DLD1 (cell line): Measurements from ENCODE around the gene CDKAL1.
"Not testable (repeated sequence)": the region's sequence is repeated elsewhere in the genome, so short reads cannot be mapped to it uniquely, and the experiment has no call there.

Source experiments
- in situ Hi-C: cut with HindIII; loops from 2 replicates; pipeline ENCODE4 v1.10.0; 2017; ENCODE audit warnings: low sequenced_read_pairs

Gene CDKAL1

DNA sequence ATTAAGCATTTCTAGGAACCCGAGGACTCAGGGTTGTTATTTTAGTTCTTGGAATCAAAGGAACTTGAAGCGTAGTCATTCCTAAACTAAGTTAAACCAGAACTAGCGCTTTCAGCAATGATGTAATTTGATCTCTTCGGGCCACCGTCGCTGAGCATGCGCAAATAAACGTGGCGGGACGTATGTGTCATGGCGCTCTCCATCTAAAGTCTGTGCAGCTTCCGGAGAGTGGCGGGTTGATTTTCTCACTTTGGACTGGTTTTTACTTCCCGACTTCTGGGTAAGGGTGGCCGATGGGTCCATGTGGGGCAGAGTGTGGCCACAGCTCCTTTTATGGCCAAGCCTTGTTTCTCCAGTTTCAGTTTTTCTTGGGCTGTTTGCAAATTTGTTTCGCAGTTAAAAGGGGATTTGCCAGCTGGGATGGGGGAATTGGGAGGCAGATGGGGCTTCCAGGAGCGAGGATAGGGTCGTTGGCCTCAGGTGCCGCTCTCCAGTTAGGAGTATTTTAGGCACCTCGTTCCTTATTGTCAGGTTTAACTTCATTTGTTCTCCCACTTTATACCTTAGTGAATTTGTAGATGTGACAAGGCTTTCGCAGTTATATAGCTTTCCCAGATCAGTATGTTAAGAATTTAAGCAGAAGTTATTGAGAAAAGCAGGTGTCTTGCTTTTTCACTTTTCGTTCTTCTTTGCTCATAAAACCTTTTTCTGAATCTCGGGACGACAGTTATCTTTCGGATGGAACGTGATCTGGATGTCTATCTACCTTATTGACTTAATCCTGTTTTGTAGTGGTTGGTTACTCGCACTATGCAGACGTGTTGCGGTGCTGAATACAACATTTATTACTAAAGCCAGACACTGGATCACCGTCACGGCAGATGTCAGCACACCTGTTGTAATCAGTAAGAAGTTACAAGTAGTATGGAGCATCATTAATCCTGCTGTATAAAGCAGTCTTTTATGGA is at the start of gene CDKAL1:
TSS of gene CDKAL1 (plus strand) at position 163 of the 968 bp plus-strand sequence. CDS start 11,894 bp downstream, outside the sequence.
- in situ Hi-C loops: no loop called here

DNA sequence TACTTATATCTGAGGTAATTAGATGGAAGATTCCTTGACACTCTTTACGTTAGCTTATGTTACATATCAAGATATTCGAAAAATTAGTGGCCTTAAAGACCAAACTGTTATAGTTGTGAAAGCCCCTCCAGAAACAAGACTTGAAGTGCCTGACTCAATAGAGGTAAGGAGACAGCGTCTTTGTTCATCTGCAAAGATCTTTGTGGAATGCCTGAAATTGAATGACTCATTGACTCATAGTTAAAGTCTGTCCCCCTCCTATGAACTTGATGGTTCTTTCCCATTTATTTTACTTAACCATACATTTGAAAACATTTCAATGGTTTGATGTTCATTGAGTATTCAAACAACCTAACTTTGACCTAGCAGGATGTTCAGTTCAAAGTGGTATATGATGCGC is 47.6 kb upstream of the CDKAL1 start:
- in situ Hi-C loops: no loop called here

DNA sequence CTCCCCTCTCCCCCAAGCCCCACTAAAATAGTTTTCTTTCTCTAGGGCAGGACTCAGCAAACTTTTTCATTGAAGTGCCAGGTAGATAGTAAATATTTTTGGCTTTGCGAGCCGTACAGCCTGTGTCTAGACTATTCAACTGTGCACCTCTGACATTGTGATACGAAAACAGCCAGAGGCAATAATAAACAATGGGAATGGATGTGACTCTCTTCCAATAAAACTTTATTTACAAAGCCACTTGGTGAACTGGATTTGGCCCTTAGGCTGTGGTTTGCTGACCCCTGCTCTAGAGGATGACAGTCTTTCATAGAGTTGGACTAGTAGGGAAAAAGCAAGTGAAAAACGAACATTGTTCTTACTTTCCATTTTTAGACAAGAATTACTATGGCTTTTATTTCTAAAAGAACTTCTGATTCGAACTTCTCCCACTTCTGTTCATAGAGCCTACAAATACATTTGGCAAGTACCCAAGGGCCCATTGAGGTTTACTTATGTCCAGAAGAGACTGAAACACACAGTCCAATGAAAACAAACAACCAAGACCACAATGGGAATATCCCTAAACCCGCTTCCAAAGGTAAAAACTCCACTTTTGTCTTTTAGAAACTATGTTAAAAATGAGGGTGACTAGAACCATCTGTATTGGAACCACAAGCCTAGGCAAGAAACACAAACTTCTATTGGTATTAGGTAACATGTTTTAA is 46.4 kb upstream of the CDKAL1 start:
- in situ Hi-C loops: no loop called here

DNA sequence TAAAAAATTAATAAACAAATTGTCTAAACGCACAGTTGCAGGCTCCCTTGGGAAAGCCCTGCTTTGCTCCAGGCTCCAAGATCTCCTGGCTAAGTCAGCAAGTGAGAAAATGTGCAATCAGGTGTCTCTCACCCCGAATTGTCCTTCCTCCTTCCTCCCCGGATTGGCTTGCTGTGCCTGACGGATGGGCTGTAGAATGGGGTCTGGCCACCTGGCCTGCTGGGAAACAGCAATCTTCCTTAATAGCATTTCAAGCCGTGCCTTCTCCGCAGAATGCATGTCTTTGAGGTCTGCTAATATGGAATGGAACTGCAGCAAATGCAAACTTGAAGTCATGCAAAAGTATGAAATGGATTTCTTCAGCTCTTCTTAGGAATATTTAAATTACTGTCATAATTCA is 43.7 kb upstream of the CDKAL1 start:
- in situ Hi-C loops: no loop called here

DNA sequence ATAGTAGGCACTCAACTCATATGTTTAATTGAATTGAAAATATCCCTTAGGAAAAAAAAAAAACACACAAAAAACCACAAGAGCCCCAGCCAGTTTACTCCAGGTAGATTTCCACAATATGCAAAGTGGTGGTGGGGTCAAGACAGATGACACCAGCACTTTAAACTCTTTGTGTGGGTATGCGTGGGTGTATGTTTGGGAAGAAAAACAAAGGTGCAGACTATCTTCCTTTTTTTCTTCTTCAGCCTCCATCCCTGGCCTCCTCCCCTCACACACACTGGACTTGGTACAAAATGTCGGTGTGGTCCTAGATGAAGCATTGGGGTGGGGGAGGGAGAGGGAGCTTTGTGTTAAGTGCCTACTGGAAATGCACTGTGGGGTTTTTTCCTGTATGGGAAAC is 42.2 kb upstream of the CDKAL1 start:
- in situ Hi-C loops: no loop called here

DNA sequence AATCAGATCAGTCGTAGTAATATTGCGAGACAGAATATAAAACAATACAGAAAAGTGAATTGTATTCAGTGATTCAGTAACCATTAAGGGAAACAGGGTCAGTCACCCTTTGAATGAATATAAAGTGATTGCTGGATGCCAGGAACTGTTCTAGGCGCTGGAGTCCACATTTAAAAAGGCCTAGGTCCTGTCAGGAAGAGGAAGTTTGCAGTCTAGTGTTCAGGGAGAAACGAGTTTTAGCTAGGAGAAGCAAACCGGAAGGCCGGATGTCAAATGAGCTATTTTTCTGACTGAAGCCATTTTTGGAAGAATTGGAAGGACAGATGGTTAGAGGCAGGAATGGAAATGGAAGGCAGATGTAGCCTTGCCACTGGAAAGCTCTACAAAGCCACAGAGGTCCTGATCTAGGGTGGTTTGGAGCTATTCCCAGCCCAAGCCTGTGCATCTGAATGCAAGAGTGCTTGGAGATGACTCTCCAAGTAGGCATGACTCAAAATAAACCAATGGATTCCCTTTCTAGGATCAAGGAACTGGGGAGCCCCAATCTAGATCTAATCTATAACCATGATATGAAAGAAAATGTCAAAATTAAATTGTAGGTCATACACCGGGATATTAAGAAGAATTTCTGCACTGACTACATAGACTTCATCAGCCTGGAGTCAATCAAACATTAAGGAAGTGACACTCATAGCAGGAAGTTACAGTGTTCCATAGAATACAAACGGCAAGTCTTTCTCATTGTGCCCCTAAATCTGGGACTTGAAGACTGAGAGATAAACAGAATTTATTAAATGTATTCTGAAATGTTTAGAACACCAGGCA is 36.8 kb upstream of the CDKAL1 start:
- in situ Hi-C loops: no loop called here

DNA sequence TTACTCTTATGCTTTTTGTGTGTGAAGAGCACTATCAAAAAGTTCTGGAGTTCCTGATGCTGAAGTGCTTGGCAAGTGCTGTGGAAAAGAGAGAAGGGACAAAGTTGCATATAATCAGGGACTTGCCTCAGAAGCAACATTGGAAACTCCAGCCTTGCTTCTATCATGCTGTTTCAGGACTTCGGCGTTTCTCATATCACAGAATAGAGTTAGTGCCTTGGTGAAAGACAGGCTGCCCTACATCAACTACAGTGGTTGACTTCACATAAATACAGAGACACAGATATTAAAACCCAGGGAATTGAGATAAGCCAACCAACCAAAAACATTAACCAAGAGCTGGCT is 36.2 kb upstream of the CDKAL1 start:
- in situ Hi-C loops: no loop called here

DNA sequence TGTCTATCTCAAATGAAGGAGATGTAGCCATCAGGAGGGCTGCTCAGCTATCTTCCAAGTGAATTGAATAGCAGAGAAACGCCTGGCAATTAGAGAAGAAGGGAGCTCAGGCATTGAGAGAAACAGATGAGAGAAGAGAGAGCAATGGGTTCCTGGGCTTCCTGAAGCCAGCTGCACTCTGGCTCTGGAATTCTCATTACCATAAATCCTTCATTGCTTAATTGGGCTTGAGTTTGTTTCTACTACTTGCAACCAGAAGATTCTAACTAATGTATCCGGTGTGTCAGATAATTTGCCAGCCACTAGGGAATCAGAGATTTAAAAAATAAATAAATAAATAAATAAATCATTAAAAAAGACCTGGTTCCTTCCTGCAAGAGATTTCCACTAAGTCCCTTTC is 25.0 kb upstream of the CDKAL1 start:
- in situ Hi-C loops: no loop called here

DNA sequence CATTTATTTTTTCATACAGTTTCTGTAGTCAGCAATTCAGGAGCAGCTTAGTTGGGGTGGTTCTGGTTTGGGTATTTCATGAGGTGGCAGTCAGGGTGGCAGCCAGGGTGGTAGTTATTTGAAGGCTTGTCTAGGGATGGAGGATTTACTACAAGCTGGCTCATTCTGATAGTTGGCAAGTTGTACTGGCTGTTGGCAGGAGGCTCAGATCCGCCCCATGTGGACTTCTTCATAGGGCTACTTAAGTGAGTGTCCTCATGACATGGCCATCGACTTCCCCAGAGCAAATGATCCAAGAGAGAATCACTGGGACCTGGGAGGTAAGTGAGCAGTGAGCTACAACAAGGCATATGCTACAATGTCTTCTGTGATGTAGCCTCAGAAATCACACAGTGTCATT is 22.4 kb upstream of the CDKAL1 start:
- in situ Hi-C loops: no loop called here

DNA sequence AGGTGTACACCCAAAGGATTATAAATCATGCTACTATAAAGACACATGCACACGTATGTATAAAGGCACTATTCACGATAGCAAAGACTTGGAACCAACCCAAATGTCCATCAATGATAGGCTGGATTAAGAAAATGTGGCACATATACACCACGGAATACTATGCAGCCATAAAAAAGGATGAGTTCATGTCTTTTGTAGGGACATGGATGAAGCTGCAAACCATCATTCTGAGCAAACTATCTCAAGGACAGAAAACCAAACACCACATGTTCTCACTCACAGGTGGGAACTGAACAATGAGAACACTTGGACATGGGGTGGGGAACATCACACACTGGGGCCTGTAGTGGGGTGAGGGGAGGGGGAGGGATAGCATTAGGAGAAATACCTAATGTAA is 9.0 kb upstream of the CDKAL1 start:
- in situ Hi-C loops: not testable (repeated sequence)

DNA sequence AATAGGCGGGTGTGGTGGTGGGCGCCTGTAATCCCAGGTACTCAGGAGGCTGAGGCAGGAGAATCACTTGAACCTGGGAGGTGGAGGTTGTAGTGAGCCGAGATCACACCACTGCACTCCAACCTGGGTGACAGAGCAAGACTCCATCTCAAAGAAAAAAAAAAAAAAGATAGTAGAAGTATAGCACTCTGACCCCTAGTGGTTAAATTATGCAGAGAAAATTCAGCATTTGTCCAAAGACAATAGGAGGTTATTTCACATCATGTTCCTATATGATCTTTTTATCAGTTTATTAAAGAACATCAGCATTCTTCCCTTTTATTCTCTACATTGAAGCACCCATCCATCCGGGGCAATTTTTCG is 5.2 kb upstream of the CDKAL1 start:
- in situ Hi-C loops: not testable (repeated sequence)

DNA sequence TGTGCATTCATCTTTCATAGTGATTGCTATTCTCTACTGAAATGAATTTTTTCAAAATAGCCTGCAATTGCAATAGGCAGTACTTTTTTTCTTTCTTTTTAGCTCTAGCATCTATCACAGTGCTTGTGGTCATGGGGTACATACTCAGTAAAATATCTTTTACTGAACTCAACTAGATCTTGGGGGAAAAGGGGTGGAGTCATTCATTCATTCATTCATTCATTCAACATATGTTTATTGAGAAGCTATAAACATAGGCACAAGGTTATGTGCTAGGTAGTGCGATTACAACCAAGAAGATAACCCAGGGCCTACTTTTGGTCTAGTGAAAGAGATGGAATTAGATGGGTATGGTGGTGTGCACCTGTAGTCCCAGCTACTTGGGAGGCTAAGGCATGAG is 1.4 kb upstream of the CDKAL1 start:
- in situ Hi-C loops: no loop called here

DNA sequence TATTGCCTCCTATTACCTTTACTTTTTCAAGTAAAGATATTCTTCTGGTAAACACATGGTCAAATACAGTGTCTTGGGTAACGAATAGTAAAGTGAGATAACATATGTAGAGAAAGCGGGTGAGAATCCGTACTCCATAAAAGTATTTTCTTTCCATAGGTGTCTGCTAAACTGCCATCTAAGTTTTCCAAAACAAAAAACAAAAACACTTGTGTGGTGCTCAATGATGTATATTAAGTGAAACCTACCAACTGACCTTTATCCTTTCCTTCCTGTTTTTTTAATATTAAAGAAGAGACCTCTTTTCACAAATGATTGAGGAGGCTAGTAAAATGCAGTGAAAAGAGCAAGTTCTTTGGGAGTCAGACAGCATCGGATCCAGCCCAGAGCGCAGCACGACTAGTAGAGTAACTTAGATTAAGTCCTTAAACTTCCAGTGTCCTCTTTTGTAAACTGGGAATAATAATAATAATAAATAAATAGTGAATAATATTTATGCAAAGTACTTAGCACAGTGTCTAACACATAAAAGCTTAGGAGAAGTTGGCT is 437 bp upstream of the CDKAL1 start:
- in situ Hi-C loops: no loop called here

DNA sequence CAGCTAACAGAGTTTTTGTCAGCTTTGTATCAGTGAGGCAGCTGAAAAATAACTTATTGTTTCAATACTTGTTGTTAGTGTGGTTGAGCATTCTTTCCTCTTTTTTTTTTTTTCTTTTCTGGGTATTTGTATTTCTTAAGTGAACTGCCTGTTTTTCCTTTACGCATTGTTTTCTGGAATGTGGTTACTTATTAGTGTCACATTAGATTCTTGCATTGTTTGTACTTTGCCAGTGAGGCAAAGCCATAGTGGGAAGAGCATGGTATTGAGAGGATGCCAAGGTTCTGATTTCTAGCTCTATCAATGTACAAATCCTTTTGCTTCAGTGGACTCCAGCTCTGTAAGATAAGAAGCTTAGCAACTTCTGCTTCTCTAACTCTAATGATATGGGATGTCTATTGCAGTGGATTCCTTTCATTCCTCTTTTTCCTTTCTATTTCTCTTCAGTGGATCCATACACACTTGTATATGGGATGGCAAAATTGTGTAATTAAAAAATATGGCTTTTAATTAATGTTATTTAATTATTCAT is 3.9 kb downstream of the CDKAL1 start:
- in situ Hi-C loops: no loop called here

DNA sequence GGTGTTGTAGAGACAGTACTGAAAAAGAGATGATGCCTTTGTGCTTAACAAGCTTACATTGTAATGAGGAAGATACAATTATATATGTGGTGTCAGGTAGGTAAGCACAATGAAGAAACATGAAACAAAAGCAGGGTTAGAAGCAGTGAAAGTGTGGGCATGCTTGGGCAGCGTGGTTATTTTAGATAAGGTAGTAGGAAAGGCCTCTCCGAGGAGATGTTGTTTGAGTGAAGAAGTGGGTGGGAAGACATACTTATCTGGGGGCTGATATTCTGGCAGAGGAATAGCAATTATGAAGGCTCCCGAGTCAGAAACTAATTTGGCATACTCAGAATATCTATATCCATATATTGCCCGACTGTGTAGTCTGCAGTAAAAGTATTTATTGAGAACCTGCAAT is 4.7 kb downstream of the CDKAL1 start:
- in situ Hi-C loops: no loop called here

DNA sequence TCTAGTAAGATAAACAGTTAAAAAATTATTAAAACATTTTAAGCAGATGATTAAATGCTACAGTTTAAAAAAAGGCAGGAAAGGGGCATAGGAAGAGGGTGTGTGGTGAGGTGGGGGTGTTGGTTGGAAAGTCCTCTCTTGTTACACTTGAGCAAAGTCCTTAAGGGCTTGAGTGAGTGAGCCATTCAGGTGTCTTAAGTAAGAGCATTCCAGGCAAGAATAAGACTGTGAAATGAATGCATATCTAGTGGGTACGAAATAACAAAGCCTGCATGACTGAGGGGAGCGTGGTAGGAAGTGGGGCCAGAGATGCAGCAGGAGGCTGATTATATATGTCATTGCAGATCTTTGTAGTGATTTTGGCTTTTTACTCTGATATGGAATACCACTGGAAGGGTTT is 5.1 kb downstream of the CDKAL1 start:
- in situ Hi-C loops: no loop called here

DNA sequence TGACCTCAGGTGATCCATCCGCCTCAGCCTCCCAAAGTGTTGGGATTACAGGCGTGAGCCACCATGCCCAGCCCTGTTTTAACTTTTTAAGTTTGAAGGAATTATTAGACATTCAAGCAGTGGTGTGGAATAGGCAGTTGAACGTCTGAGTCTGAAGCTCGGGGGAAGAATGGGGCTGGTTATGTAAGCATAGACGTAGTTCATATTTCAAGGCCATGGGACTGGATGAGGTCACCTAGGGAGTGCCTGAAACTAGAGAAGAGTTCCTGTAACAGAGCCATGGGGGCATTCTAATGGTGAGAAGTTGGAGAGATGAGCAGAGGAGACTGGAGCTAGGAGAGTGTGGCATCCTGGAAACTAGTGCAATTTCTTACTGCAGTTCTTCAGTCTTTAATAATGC is 6.4 kb downstream of the CDKAL1 start:
- in situ Hi-C loops: no loop called here

DNA sequence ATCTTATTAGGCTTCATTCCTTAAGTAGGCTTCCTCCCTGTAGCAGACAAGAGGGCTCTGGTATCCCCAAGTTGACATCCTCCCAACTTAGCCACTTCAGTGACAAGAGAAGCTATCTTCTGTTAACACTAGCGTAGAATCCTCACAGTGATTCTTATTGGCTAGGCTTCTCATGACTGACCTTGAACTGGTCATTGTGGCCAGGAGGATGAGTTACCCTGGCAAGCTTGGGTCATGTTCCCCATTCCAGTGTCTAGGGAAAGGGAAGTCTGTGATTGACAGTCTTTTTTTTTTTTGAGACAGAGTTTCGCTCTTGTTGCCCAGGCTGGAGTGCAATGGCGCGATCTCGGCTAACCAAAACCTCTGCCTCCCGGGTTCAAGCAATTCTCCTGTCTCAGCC is 7.1 kb downstream of the CDKAL1 start:
- in situ Hi-C loops: no loop called here

DNA sequence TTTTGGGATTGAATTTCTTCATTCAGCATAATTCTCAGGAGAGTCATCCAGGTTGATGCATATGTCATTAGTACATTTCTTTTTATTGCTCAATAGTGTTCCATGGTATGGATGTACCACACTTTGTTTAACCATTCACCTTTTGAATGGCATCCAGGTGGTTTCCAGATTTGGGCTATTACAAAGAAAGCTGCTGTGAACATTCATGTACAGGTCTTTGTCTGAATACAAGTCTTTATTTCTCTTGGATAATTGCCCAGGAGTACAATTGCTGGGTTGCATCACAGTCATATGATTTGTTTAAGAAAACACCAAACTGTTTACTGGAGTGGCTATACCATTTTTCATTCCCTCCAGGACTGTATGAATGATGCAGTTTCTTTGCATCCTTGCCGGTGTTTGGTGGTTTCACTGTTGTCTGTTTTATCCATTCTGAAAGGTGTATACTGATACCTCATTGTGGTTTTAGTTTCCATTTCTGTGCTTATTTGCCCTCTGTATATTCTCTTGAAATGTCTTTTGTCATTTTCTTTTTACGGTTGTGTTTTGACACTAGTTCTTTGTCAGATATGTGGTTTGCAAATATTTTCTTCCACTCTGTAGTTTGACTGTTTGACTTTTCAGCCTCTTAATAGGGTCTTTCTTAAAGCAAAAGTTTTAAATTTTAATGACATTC is 8.8 kb downstream of the CDKAL1 start:
- in situ Hi-C loops: no loop called here

DNA sequence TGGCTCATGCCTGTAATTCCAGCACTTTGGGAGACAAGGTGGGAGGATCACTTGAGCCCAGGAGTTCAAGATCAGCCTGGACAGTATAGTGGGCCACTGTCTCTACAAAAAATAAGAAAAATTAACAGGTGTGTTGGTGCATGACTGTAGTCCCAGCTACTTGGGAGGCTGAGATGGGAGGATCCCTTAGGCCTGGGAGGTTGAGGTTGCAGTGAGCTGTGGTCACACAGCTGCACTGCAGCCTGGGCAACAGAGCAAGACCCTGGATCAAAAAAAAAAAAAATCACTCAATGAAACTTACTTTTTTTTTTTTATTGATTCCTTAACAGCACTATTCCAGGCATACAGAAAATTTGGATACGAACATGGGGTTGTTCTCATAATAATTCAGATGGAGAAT is 14.0 kb downstream of the CDKAL1 start:
- in situ Hi-C loops: no loop called here
